ENCODE results near the gene XRN1.
"Not testable (repeated sequence)": the region's sequence is repeated elsewhere in the genome, so short reads cannot be mapped to it uniquely, and the experiment has no call there.

Gene XRN1

DNA sequence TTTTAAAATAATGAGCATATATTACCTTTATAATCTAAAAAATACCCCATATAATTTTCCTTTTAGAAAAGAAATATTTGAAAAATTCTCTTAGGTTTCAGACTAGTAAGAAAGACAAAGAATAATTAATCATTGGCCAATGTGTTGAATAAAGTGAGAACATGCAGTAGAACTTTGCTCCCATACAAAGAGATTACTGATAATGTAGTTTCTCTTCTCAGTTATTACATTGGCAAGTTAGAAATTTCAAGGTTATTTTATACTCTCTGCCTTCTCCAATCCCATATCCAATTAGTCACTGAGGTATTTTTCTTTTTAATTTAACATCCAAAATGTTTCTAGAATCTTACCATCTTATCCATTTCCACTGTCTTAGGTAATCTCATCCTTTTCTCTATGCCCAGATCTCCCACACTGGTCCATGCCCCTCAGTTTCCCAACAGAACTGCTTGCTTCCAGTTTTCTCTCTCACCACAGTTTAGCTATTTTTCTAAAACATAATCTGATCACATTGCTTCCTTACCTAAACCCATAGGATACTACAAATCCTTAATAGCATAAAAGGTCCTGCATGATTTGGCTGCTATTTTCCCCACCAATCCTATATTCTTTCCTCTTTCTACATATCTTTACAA lies 10.8 kb downstream of the XRN1 start:
- DNase-seq (ENCODE audit: extremely low read depth in 1 of 2, low read depth in 1 of 2), result no peak

DNA sequence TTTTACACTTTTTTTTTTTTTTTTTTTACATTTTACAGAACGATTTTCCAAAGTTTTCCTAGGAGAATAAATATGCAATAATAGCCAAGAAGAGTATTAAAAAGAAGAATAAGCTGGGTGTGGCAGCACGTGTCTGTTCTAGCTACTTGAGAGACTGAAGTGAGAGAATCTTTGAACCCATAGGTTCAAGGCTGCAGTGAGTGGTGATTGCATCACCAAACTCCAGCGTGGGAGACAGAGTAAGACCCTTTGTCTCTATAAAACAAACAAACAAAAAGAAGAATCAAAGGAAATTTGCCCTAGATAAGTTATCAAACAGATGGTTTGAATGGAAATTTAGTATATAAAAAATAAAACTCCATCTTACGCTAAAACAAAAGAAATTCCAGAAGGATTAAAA lies 13.3 kb downstream of the XRN1 start:
- DNase-seq (ENCODE audit: extremely low read depth in 1 of 2, low read depth in 1 of 2), result no peak

DNA sequence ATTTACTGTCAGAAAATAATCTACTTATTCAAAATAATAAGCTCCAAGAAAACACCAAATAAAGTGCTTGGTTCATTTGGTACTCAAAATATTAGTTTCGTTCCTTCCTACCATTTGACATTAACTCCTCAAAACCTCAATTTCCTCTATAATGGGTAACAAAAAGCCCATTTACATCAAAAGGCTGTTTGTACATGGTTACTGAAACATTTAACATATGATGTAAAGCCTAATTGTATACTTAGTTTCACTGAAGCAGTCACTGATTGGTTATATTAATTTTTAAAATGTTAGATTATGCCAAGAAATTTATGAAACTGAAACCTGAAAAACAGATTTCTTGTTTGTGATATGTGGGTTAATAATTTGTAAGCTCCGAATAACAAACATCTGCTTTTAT lies 14.7 kb downstream of the XRN1 start:
- DNase-seq (ENCODE audit: extremely low read depth in 1 of 2, low read depth in 1 of 2), result no peak

DNA sequence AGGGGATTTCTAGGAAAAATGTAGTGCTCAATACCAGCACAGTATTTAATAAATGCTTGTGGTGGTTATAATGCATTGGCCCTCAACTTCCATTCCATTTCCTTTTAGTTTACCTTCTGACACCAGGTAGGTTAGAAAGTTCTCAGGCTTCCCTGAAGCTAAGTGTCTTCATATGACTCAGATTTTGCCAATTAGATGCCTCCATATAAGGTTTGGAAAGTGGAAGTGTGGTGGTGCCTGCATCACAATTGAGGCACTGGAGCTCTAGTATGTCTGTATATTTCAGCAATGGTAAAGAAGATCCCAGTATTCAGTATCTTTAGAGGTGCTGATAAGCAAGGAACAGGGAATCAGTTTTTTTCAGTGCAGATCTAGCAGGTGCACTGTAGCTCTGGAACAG lies 18.3 kb downstream of the XRN1 start:
- no peak for DNase-seq (ENCODE audit: extremely low read depth in 1 of 2, low read depth in 1 of 2)

DNA sequence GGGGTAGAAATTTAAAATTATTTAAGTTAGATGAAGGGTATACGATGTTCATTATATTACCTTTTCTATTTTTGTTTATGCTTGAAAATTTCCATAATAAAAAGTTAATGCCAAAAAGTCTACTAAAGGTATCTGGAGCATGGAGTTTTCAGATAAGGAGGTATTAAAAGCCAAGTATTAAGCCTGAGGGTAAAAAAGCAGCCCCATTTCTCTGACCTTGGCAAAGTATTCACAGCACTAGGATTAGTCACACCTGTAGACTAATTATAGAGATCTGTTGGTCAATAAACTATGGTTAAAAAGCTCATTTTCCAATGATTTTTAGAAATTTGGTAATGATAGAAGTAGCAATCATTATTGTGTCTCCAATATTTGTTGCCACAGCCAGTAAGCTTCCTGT lies 23.1 kb downstream of the XRN1 start:
- DNase-seq (ENCODE audit: extremely low read depth in 1 of 2, low read depth in 1 of 2), result no peak

DNA sequence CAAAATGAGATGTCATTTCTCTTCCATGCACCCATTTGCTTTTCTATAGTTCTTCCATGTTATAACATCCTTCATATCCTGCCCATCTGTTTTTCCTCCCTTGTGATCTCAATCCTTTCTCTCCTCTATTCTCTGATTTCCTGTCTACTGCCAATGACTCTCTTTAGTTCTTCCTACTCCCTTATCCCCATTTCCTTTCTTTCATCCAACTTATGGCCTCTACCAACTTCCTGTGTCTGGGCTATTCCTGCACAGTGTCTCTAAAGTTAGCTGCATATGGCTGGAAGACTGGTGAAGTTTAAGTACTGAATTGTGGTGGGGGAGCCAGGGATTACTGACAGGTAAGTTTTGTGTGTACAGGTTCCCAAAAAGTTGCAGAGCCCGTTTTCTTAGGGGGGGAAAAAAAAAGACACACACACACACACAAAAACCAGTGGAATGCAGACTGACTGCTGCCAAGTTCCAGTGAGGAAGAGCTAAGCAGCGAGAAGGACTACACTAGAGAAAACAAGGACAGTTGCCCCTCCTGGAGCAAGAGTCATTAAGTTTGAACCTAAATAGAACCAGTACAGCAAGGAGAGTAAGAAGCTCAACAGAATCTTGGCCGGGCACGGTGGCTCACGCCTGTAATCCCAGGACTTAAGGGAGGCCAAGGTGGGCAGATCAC lies 28.8 kb downstream of the XRN1 start:
- no peak for DNase-seq (ENCODE audit: extremely low read depth in 1 of 2, low read depth in 1 of 2)

DNA sequence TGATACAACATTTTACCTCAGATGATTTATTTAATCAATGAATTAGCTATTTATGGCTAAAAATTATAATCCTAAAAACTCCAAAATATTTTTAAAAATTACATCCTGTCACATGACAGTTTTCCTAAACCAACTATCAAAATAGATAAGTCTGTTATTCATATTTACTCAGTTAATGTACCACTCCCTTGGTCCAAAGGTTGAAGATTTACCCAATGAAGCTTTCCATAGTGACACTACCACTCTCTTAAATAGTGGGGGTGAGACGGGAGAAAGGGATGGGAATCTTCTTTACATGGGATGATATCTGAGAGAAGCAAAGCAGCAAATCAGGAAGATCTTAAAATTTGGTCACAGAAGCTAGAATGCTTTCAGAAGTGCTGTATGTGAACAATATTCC lies 30.5 kb downstream of the XRN1 start:
- DNase-seq (ENCODE audit: extremely low read depth in 1 of 2, low read depth in 1 of 2), result no peak

DNA sequence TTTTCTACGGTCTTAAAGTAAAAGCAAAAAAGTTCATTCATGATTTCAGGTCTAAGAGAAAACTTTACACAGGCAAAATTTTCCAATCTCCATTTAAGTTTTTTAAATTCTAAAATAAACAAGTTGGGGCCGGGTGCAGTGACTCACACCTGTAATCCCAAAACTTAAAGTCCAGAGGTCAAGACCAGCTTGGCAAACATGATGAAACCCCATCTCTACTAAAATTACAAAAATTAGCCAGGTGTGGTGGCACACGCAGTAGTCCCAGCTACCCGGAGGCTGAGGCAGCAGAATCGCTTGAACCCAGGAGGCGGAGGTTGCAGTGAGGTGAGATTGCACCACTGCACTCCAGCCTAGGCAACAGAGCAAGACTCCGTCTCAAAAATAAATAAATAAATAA lies 47.3 kb downstream of the XRN1 start:
- not testable (repeated sequence) for DNase-seq (ENCODE audit: extremely low read depth in 1 of 2, low read depth in 1 of 2)

DNA sequence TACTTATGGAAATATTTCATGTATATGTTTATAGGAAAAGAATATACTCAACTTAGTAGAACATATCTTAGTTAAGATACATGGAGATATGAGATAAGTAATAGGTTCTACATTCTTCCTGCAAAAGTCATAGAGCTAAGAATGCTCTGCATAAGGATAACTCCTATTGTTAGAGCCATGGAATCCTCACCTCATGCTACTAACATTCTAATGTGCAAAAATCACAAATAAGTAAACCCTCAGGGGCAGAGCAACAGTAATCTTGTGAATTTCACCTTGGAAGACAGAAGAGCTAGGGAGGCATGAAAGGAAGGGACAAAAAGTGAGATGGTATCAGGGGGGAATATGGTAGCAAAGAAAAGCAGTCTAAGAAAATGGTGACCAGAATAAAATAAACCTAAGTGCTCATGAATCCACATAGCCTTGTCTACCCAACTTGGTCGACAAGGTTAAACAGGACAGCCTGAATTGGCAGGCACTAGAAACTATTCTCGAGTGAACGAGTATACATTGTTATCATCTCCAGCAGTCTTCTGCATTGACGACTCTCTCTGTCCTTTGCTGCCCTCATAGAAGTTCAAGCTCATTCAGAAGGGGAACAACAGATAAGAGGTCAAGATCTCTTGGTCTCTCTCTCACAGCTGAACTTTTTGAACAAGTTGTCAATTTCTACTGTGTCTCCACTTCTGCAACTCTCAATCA lies 52.8 kb downstream of the XRN1 start:
- DNase-seq (ENCODE audit: extremely low read depth in 1 of 2, low read depth in 1 of 2), result no peak

DNA sequence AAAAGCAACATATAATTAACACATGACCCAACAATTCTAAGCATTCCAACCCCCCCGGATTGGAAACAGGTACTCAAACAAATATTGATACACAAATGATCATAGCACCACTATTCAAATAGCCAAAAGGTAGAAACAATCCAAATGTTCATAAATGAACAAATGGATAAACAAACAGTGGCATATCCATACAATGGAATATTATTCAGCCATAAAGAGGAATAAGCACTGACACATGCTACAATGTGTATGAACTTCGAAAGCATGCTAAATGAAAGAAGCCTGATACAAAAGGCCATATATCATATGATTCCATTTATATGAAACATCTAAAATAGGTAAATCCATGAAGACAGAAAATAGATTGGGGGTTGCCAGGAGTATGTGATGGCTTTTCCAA lies 62.8 kb downstream of the XRN1 start:
- no peak for DNase-seq (ENCODE audit: extremely low read depth in 1 of 2, low read depth in 1 of 2)

DNA sequence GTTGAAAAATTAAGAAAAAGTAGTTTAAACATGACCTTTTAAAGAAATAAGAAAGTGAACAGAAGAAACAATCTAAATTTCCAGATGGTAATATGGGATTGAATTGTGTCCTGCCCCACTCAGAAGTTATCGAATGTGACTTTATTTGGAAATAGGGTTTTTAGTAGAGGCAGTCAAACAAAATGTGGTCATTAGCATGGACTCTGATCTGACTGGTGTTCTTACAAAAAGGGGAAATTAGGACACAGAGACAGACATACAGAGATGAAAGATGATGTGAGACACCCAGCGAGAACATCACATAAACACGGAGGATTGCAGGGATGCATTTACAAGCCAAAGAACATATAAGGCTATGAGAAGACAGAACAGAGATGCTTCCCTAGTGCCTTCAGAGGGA lies 73.2 kb downstream of the XRN1 start:
- DNase-seq (ENCODE audit: extremely low read depth in 1 of 2, low read depth in 1 of 2), result no peak

DNA sequence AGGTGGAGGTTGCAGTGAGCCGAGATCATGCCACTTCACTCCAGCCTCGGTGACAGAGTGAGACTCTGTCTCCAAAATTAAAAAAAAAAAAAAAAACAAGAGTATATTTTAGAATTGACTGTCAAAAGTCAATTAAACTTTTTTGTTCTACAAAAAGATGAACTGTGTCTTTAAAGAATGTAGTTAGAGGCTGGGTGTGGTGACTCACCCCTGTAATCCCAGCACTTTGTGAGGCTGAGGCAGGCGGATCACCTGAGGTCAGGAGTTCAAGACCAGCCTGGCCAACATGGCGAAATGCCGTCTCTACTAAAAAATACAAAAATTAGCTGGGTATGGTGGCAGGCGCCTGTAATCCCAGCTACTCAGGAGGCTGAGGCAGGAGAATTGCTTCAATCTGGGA lies 78.3 kb downstream of the XRN1 start:
- DNase-seq (ENCODE audit: extremely low read depth in 1 of 2, low read depth in 1 of 2), result not testable (repeated sequence)

DNA sequence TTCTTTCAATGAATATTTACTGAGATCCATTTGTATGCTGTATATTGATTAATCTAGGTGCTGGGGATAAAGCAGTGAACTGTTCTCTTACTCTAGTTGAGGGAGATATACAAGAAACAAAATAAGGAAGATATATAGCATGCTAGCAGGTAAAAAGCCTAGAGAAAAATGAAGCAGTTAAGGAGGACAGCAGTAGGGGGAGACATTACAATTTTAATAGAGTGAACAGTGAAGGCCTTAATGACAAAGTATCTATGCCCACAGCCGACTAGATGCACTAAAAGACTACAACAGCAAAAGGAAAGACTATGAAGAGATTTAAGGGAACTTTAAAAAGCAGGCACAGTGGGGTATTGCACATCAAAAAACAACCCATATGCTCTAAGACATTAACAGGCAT lies 81.4 kb downstream of the XRN1 start:
- no peak for DNase-seq (ENCODE audit: extremely low read depth in 1 of 2, low read depth in 1 of 2)

DNA sequence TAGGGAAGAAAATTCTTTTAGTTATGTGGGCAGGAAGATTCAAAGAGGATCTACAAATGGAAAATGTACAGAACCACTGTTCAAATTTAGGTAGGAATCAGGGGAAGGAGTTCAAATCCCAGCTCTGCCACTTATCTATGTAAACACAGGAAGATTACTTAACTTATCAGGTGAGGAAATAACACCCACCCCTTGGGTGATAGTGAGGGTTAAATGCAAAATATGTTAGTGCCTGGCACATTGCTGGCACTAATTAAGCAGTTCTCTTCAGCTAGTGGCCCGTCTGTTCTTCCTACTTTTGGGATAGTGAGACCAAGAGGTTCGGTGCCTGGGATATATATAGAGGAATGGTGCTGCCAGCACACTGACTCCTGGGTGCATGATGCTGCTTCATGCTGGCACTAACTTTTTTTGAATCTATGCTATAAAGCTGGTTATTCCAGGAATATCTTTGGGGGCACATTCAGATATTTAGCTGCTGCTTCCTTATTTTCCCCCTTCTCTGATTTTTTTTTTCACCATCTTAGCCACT lies 83.8 kb downstream of the XRN1 start:
- DNase-seq (ENCODE audit: extremely low read depth in 1 of 2, low read depth in 1 of 2), result no peak

DNA sequence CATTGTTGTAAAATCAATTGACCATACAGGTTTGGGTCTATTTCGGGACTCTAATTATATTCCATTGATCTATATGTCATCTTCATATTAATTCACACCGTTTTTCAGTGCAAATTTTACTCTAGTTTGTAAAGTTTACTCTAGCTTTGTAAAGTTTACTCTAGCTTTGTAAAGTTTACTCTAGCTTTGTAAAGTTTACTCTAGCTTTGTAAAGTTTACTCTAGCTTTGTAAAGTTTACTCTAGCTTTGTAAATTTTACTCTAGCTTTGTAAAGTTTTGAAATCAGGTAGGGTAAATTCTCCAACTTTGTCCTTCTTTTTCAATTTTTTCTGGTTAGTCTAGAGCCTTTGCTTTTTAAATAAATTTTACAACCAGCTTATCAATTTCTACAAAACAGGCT lies 84.4 kb downstream of the XRN1 start:
- DNase-seq (ENCODE audit: extremely low read depth in 1 of 2, low read depth in 1 of 2), result not testable (repeated sequence)

DNA sequence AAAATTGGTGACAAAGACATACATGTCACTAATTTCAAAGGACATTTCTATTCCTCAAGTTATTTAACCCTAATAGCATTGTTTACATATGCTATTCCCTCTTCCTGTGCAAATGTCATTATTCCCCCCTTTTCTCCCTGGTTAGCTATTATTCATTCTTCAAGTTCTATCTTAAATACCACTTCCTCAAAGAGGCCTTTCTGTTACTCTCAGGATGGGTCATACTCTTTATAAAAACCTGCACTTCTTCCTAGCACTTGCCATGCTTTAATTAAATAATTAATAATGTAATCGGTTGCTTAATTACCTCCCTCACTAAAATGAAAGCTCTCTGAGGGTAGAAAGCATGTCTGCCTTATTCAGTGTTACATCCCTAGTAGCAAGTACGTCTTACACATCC lies 88.5 kb downstream of the XRN1 start:
- no peak for DNase-seq (ENCODE audit: extremely low read depth in 1 of 2, low read depth in 1 of 2)

DNA sequence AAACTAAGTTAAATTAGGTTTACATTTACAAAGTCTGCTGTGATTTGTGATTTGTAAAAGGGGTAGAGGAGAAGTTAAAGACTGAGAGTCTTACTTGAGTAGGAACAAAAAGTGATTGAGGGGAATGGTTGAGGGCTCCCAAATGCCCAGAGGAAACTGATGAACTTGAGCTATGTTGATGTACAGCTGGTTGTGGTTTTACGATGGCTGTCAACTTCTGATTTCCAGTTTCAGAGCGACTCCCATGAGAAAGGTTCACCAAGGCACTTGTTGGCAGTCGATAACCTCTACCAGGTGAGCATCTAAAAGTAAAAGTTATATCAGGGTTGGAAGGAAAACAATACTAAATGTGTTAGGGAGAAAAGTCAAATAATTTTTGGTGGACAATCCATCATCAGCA lies 91.0 kb downstream of the XRN1 start:
- no peak for DNase-seq (ENCODE audit: extremely low read depth in 1 of 2, low read depth in 1 of 2)

DNA sequence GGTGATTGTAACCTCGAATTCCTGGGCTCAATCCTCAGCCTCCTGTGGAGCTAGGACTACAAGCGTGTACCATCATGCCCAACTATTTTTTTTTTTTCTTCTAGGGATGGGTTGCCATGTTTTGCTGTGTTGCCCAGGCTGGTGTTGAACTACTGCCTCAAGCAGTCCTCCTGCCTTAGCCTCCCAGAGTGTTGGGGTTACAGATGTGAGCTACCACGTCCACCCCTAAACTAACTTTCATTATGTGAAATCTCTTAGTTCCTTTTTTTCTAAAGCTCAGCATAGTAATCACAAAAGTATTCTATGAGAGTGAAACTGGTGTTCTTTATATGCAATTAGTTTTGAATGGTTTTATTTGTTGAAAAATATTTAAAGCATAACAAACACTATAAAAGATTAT lies 92.1 kb downstream of the XRN1 start:
- DNase-seq (ENCODE audit: extremely low read depth in 1 of 2, low read depth in 1 of 2), result no peak

DNA sequence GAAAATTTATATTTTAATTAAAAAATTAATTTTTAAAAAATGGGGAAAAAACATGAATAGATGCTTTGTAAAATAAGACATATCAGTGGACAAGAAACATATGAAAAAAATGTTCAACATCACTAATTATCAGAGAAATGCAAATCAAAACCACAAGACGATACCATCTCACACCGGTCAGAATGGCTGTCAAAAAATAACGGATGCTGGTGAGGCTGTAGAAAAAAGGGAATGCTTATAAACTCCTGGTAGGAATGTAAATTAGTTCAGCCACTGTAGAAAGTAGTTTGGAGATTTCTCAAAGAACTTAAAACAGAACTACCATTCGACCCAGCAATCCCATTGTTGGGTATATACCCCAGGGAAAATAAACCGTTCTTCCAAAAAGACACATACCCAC lies 93.8 kb downstream of the XRN1 start:
- DNase-seq (ENCODE audit: extremely low read depth in 1 of 2, low read depth in 1 of 2), result no peak

DNA sequence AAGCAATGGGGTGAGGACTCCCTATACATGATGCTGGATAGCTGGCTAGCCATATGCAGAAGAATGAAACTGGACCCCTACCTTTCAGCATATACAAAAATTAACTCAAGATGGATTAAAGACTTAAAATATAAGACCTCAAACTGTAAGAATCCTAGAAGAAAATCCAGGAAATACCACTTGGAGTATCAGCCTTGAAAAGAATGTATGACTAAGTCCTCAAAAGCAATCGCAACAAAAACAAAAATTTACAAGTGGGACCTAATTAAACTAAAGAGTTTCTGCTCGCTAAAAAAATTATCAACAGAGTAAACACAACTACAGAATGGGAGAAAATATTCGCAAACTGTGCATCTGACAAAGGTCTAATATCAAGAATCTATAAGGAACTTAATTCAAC lies 94.3 kb downstream of the XRN1 start:
- DNase-seq (ENCODE audit: extremely low read depth in 1 of 2, low read depth in 1 of 2), result no peak

DNA sequence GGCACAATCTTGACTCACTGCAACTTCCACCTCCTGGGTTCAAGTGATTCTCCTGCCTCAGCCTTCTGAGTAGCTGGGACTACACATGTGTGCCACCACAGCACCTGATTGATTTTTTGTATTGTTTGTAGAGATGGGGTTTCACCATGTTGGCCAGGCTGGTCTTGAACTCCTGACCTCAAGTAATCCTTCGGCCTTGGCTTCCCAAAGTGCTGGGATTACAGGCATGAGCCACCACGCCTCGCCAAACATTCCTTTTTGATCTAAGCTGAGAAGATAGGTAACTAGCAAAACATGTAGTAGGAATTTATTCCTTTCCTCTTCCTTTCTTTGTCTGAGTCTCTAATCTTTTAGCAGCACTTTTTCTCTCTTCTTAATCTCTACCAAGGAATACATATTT lies 95.1 kb downstream of the XRN1 start:
- DNase-seq (ENCODE audit: extremely low read depth in 1 of 2, low read depth in 1 of 2), result not testable (repeated sequence)

DNA sequence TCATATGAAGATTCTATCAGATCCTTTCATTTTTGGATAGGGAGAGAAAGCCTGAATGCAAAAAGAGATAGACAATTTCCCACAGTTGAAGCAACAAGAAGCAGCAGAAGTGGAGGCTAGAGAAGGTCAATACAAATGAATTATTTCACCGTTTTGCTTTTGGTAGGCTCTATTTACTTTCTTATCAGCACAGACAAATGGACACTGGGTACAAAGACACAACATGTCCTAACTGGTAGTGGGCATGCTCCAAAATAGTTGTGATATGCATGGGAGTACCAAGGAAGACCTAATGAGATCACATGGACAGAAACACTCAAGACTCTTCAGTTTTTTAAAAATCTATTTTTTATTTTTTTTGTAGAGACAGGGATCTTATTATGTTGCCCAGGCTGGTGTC lies 99.4 kb downstream of the XRN1 start:
- DNase-seq (ENCODE audit: extremely low read depth in 1 of 2, low read depth in 1 of 2), result no peak

Measured in stimulated activated CD8-positive, alpha-beta memory T cell treated with anti-CD3 and anti-CD28 coated beads, Interleukin-7, amount 100 ng/mL, for 48 hours (primary cell).